ENCODE data around the gene ANXA4.
"Not testable (repeated sequence)": the region's sequence is repeated elsewhere in the genome, so short reads cannot be mapped to it uniquely, and the experiment has no call there.

ANXA4 gene

DNA sequence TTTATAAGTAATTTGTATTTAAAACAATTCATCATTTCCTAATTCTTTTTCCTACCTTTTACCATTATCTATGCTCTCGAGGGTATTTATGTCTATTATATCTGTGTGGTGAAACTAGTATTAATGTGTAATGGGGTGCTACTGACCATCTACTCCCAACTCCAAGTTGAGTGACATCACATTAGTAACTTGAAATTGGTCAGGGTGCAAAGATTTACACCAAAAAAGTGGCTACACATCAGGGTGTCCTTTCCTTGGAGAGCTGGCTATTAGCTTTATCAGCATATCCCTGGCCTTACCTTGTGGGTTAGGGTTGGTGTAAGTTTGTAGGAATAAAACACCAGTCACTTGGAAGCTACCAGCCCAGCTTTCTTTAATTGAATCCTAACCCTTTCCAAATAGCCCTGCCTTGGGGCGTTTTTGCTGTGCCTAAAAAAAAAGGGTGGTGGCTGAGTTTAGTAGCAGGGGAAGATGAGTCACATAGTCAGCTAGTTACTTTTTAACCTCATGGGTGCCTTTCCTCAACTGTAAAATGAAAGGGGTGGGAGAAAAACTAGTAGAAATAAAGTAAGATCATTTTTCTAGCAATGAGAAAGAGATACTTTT lies 14.0 kb downstream of the ANXA4 start:
- DNase-seq = no peak

DNA sequence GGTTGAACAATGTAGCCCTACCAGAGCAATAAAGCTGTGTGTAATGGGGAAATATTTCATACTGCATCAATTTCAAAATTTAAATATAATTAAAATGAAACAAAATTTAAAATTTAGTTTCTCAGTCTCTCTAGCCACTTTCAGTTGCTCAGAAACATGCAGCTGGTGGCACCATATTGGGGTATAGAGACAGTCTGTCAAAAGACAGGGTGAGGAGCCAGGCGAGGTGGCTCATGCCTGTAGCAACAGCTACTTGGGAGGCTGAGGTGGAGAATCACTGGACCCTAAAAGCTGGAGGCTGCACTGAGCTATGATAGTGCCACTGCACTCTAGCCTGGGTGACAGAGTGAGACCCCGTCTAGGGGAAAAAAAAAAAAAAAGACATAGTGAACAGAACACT lies 20.1 kb downstream of the ANXA4 start:
- DNase-seq = no peak

DNA sequence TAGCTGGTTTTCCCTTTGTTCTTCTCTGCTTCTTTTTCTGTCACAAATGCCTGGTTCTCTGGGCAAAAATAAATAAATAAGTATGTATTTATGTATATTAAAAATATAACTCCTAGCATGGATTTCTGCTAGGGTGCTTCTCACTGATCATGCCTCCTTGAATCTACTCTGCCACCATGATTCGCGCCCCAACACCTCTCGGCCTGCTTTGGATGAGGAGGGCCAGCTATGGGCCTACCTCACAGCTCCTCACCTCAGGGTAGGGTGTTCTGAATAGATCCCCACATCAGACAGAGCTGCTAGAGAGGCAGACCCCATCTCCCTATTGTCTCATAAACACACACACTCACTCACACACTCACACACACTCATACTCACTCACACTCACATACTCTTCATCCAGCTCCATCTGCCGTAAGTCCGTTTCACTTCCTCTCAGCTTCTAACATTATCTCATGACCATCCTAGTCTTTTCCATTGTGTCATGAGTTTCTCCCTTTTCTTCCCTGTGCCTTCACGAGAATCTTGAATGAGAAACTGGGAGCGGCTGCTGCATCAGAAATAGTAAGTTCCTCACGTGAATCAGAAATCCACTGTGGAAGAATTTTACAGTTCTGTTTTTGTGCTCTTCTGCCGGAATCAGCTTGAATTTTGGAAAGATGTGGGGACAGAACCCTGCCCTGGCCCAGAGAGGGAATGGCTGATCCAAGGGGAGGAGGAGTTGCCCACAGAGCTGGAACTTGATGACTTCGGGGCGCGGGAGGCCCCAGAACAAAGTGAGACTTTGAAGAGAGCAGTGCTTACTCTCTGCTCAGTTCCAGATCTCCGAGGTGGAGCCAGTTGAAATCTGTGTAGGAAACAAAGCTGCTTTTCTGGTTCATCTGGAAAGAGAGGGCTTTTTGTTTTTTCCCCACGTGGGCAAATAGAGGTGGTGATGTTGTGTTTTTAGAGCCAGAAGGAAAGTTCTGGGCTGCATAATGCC lies 20.9 kb downstream of the ANXA4 start:
- DNase-seq = no peak

DNA sequence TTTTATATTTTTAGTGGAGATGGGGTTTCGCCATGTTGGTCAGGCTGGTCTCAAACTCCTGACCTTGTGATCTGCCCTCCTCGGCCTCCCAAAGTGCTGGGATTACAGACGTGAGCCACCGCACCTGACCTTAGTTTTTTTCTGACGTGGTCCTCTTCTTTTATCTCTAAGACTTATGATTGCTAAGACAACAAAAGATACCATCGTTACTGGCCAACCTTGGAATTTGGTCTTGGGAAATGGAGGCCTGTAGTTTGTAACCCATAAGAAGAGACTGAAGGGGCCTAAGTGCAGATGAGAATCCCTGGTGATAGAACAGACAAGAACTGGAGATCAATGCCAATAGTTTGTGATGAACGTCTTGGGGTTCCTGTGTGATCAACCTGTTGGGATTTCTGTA lies 21.9 kb downstream of the ANXA4 start:
- DNase-seq = not testable (repeated sequence)

DNA sequence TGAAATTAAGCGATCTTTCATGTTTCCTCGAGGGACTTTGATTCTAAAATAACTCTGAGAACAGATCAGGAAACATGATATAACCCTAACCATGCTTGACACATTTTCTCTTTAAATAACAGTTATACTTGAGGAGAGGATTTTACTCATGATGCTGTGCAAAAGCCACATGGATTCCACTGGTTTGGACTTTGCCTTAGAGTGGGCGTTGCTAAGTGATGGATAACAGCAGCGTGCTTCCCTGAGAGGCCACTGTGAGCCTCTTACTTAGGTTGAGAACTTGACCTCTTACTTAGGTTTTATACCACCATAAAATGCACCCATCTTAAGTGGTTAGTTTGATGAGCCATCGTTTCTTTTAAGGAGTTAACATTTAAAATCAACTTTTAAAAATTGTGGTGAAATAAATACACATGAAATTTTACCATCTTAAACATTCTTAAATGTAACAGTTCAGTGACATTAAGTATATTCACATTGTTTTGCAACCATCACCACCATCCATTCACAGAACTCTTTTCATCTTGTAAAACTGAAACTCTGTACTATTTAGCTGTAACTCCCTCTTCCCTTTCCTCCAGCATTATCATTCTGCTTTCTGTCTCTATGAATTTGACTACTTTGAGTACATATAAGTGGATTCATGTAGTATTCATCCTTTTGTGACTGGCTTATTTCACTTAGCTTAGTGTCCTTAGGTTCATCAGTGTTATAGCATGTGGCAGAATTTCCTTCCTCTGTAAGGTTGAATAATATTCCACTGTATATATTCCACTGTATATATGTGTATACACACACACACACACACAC lies 22.6 kb downstream of the ANXA4 start:
- DNase-seq = no peak

DNA sequence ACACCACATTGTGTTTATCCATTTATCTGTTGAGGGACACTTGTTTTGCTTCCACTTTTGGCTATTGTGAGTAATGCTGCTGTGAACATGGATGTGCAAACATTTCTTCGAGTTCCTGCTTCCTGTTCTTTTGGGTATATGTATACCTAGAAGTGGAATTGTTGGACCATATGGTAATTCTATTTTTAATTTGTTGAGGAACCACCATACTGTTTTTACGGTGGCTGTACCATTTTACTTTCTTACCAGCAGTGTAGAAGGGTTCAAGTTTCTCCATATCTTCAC lies 23.1 kb downstream of the ANXA4 start:
- no peak for DNase-seq

DNA sequence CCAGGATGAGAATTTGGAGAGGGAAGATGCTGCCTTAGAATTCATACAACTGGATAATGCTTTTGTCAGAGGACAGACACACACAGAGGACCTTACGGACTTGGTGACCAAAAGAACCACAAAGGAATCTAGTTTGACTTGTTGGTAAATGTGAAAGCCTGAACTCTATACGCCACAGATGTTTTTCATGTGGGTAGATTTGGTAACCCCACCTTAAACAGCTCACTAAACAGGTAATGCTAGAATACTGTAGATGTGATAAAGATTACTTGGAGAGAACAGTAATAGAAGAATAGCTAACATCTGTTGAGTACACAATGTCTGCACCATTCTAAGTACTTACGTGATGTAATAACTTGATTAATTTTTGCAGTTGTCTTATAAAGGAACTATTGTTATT lies 24.1 kb downstream of the ANXA4 start:
- DNase-seq = no peak

DNA sequence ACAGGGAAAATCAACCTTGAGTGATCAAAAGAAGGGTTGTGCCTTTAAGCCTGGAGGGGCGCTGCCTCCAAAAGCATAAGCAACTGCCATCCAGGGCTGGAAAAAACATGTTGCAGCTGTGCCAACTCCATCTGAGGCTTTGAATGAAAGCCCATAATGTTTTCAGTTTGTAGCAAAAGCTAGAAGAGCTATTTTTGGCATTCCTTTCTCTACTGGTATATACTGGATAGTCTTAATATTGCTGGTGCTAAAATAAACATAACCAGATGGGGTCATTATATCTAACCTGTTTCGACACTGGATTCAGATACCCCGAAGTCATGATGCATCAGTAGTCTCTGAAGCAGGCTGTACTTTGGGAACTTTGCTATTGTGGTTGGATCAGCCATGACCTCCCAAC lies 25.1 kb downstream of the ANXA4 start:
- DNase-seq = no peak

DNA sequence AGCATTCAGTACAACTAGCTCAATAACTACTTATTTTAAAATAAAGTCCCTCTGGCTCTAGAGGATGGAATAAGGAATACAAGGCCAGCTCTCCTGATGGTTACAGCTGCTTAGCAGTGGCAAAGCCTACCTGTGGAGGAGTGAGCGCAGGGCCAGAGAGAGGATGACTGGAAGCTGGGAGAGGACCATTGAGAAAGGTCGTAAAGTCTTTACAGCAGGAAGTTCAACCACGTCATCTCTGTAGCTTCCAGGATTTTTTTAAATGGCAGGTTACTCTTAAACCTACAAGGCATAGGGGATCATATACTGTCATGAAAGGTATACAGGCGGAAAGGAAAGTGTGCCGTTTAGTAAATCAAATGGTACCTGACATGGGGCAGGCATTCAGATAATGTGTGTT lies 26.3 kb downstream of the ANXA4 start:
- no peak for DNase-seq

DNA sequence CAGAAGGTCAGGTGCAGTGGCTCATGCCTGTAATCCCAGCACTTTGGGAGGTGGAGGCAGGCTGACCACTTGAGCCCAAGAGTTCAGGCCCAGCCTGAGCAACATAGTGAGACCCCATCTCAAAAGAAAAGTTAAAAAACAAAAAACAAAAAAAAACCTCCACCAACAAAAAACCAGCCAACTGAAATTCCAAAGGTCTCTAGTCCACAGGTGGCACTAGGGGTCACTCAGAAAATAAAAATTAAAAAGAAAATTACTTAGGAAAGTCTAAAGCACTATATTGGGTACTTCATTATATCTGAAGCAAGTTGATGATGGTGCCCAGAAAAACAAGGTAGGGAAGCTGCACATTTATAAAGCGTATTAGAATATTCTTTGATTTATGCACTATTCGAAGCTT lies 26.9 kb downstream of the ANXA4 start:
- DNase-seq = no peak

DNA sequence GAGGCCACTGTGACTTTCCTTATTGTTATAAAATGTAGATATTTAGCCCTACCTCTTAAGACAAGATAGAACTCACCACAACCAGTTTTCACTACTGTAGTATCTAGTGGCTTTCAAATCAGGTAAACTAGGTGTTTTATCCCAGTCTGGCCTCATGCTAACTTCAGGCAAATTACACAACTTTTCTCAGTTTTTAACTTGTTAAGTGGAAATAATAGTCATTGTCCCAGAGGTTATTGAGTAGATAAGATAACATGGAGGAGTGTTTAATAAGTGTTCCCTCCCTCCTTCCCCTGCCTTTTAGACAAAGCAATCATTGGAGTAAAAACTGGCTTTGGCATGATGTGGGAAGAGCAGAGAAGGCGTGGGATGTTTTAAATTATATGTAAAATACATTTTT lies 27.3 kb downstream of the ANXA4 start:
- DNase-seq = no peak

DNA sequence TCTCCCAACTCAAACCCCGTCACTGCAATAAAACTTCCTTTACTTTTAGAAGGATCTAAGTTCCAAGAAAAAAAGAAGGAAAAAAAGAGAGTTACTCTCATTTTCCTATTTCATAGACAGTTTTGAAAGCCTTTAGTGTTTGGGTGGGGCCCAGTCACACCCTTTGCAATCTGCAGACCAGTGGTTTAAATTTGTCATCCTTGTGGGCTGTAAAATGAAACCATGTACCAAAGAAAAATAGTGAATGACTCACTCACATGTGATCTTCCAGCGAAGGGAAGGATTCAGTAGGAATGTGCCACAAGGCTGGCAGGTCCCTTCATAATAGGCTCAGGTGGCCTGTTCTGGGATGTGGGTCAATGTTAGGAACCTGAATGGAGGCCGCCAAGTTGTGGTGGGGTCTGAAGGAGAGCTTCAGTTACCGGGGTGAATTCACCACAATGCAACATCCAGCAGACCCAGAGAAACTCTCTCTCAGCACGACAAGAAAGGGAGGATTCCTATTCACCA lies 28.3 kb downstream of the ANXA4 start:
- DNase-seq = no peak

DNA sequence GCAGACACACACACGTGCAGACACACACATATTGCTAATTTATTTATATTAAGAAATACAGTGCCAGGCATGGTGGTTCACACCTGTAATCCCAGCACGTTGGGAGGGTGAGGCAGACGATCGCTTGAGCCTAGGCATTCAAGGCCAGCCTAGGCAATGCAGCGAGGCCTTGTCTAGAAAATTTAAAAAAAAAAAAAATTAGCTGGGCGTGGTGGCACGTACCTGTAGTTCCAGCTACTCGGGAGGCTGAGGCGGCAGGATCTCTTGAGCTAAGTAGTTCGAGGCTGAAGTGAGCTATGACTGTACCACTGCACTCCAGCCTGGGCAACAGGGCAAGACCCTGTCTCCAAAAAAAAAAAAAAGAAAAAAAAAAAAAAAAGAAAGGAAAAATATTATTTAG lies 28.8 kb downstream of the ANXA4 start:
- DNase-seq = no peak

DNA sequence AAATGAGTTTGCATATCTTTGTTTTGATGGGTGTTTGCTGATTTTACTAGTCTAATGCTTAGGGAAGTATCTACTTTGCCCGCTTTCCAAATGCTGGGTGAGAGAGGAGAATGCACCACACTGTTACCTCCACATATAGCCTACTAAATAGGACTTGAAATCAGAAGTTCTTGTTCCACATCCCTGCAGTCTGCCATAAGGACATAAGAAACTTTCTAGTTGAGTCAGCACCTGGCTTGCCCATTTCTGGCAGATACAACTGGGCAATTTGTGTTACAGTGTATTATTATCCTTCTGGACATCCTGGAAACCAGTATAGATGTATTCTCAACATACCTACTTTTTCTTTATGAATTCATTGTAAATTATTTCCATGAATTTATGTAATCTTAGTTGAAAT lies 29.5 kb downstream of the ANXA4 start:
- DNase-seq = no peak

DNA sequence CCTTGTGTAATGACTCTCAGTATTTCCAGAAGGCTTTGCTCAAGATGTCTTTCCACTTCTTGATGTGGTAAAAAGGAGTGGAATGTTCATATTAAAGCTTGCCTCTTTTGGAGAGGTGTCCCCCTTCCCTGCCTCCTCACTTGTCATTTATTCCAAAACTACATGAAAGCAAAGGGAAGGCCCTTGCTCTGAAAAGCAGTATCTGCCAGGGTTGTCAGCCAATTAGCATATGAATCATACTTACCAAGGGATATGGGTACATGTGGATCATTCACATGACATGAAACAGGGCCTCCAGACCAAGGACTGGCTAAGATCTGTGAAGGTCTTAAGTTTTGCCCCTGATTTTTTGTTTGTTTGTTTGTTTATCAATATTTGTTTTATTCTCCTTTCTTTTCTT lies 31.3 kb downstream of the ANXA4 start:
- DNase-seq = no peak

DNA sequence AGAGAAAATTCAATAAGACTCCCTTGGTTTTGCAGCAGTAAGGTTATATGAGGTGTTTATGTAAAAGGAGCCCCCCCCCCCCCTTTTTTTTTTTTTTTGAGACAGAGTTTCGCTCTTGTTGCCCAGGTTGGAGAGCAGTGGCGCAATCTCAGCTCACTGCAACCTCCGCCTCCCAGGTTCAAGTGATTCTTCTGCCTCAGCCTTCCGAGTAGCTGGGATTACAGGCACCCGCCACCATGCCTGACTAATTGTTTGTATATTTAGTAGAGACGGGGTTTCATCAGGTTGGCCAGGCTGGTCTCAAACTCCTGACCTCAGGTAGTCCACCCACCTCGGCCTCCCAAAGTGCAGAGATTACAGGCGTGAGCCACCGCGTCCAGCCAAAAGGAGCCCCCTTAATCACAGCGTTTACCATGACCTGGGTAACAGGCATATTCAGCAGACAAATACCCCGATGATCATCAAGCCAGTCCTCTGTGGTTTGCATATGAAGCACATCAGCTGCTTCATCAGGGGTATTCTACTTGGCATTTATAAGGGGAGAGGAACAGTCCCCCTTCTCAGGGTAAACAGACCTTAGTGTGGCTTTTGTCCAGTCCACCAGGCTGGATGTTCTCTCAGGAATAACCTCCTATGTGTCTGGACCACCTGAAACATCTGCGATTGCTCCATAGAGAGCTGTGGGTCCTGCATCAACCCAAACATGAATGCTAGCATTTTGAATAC lies 32.5 kb downstream of the ANXA4 start:
- DNase-seq = not testable (repeated sequence)

DNA sequence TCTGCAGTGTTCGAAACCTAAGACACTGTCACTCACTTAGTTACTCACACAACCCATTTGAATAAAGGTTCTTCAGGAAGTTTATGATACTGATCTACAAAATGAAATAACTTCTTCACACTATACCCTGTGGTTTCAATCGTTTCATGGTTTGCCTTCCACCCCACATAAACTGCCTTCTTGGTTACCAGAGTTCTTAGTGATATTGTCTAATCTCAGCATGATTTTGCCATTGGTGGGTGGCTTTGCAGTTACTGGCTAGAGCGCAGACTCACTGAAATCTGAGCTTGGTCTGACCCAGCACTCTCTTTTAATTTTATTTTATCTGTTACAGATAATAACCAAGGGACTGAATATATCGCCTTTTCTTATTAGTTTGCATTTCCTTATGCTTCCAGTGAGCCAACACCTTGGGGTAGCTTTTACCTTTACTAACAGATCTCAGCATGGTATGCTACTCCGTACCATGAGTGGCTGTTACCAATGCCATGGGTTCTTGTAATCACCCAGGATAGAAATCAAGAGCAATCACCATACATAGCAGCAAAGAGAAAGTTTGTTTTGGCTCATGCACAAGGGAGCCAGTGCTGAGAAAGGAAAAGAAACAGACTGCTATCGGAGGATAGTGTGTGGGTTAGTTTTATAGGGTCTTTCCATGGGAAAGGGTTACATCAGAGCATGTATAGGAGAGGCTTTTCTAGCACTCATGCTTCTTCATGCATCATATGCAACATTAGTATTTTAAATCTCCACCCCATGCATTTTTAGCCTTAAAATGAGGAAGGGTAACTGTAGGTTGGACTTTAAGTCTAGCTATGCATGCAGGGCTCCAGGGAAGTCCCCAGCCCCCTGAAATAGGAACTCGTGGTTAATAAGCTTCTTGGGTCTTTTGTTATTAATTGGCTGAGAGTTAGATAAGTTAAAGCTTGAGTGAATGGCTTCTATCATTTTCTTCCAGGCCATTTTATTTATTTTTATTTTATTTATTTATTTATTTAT lies 33.3 kb downstream of the ANXA4 start:
- DNase-seq = no peak

DNA sequence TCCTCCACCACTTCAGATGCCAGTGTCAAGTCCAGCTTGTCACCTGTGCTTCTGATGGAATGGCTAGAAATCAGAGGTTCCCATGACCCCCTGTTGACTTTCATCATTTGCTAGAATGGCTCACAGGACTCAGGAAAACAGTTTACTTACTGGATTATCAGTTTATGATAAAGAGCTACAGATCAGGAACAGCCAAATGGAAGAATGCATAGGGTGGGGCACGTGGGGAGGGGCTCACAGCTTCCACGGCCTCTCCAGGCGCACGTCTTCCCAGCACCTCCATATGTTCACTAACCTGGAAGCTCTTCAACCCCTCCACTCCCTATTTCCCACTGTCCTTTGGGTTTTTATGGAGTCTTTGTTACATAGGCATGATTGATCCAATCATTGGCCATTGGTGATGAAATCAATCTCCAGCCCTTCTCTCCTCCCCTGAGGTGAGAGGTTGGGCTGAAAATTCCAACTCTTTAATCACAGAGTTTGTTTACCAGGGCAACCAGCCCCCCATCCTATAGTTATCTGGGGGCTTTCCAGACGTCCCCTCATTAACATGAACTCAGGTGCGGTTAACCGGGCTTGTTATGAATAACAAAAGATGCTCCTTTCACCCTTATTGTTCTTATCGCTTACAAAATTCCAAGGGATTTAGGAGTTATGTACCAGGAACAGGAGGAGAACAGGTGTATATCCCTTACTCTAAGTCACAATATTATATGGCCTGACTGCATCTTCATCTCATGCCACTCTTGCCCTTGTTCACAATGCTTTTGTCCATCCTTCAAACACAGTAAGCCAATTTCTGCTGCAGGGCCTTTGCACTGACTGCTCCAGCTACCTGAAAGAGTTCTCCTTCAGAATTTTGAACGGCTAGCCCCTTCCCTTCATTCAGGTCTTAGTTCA lies 35.2 kb downstream of the ANXA4 start:
- no peak for DNase-seq

DNA sequence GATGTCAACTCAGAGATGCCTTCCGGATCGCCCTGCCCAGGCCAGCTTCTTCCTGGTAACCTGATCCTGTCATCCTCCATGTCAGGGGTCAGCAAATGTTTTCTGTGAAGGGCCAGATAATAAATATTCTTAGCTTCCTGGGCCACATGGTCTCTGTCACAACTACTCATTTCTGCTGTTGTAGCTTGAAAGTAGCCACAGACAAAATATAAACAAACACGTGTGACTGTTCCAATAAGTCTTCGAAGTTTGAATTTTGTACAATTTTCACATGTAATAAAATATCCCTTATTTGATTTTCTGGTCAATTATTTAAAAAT lies 35.8 kb downstream of the ANXA4 start:
- no peak for DNase-seq

DNA sequence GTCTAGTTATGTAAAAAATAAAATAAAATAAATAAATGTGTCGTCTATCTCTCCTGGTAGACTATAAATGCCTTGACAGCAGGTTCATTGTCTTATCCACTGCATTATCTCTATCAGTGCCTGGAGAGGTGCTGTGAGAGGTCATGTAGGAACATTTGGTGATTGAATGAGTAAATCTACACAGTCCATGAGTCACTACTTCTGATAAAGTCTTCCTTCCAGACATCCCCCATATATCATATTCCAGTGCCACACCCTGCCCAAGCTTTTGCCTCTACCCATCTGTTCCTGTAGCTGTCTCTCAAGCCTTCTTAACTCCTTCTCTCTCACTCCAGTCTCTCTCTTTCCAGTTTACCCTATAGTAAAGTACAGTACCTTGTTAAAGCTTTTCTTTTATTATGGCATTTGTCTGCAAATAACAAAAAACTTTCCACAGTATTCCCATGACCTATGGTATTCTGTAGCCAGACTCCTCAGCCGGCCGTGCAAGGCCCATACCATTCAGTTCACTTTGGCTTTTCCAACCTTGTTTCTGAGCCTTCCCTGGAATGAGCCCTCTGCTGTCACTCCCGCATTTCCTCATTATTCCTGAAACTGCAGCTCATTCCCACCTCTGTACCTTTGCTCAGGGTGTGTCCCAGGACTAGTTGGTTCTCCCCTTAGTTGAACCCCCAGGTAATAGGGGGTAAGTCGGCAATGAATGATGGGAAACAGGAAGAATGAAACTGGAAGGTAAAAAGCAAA lies 37.5 kb downstream of the ANXA4 start:
- no peak for DNase-seq
